ENCODE results near the gene TBCK.
"Not testable (repeated sequence)": the region's sequence is repeated elsewhere in the genome, so short reads cannot be mapped to it uniquely, and the experiment has no call there.

Gene TBCK

DNA sequence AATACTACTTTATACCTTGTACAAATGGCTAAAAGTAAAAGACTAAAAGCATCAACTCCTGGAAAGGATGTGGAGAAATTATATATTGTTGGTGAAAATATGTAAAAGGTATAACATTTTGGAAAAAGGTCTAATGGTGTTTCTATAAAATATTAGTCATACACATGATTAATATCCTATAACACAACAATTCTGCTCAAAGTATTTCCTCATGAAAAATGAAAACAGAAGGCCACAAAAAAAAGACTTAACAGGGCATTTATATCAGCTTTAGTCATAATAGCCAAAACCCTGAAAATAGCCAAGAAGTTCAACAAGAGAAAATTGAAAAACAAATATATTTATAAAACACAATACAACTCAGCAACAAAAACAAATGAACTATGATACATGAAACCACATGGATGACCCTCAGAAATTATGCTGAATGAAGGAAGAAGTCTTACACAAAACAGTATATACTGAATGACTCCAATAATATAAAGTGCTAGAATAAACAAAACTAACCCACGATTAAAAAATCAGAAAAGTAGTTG is 38.8 kb downstream of the TBCK start:
- DNase-seq: no peak

DNA sequence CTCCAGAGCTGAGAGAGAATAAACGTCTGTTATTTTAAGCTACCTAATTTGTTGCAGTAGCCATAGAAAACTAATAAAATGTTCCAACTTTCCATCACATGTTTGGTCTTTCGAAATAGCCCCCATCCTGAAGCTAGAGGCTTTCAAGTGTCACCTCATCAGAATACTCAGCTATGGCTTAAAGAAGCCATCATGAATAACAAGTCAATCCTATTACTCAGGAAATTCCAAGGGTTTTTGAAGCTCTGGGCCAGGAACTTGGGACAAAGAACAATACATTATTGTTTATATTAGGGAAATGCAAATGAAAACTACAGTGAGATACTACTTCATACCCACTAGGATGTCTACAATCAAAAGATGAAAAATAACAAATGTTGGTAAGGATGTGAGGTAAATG is 42.2 kb downstream of the TBCK start:
- no peak for DNase-seq

DNA sequence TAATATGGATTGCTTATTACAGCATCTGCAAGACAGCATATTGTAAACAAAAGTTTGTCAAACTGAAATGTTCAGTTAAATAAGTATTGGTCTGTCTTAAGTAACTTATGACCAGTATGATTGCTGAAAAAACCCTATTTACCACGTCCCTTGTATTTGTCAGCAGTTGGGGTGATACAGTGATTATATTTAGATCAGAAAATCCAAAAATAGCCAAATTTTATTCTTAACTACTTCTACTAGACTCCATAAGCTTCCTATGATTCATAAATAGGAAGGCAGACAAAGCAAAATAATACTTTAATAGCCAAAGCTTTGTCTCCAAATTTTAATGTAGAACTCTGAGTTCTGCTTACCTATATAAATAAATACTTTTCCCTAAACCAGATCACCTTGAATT is 45.3 kb downstream of the TBCK start:
- DNase-seq: no peak

DNA sequence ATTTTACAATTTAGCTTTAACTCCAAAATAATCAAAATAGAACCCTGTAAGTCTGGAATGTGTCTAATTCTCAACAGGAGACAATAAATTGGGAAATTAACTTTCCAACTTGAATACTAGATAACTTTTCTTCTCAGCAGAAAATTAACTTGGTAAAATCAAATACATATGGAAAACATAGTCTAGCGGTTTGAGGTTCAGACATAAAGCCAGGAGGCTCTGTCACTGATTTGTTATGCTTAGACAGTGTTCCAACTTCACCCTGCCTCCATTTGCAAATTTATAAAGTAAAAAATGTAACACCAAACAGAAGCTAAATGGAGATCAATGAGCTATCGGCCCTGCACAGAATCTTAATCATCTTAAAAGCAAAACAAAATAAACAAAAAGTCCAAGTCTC is 46.3 kb downstream of the TBCK start:
- DNase-seq: no peak

DNA sequence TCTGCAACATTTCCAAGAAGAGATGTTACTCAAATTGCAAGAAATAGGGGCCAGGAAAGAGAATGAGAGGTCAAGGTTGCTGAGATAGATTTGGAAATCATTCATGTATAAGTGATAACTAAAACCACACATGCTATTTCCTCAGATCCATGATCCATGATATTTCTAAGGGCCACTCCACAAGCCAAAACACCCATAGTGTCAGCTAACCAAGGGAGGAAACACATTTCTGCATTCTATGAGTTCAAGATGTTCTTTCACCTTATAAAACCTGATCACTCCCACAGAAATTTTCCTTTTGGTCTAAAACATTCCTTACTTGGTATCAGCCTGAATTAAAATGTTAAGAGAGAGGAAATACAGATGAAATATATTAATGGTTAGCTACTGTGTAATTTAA is 47.2 kb downstream of the TBCK start:
- no peak for DNase-seq

DNA sequence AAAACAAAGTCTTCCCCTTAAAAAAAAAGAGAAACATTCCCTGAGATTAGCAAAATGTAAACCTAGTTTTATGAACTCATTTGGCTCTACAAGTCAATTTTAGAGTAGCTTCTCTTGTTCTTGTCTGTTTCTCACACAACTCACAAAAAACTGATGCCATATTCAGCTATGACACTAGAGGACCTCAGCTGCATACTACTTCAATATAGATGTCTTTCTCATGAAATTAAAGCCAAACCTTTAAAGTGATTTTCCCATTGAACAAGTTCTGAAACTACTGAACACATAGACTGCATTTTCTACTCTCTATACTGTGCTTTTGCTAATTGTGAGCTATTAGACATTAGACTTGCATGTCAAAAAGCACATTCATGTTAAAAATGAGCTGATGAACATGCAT is 49.8 kb downstream of the TBCK start:
- no peak for DNase-seq

DNA sequence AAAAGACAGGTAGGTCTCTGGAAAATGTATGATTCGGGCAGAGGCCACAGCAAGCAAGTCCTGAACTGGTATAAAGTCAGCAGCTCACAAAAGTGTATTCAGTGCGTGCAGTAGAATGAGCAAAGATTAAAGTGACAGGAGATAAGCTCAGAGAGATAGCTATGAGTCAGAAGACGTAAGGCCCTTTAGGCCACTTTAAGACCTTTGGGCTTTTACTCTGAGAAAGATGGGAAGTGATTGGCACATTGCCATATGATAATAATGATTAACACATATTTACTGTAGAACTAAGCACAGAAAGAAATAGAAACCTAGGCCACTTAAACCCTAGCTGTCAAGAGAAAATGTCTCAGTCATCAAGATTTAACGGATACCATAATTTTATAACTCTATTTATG is 51.7 kb downstream of the TBCK start:
- no peak for DNase-seq

DNA sequence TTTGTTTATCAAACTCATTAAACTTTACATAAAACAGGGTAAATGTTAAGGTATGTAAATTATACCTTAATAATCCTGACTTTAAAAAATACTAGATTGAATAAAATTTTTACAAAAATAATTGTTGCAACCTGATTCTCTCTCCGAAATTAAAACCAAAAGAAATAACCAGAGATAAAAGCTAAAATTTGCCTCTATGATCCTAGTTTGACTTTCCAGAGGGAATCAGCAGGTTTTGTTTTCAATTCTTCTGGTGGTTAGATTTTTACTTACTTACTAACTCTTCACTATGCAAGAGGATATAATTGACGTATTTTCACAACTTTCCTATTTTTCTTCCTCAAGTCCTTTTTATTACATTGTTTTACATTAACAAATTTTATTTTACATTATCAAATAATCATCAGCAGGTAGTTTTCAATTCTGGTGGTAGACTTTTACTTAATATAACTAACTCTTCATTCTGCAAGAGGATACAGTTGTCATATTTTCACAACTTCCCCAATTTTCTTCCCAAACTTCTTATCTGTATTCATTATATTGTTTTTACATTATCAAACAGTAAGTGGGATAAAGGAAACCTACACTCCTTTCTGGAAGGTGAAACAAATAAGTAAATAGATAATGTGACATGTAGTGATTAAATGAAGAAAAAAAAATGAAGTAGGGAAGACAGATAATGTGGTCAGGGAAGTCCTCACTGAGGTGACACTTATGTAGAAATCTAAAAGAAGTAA is 52.2 kb downstream of the TBCK start:
- DNase-seq: no peak

DNA sequence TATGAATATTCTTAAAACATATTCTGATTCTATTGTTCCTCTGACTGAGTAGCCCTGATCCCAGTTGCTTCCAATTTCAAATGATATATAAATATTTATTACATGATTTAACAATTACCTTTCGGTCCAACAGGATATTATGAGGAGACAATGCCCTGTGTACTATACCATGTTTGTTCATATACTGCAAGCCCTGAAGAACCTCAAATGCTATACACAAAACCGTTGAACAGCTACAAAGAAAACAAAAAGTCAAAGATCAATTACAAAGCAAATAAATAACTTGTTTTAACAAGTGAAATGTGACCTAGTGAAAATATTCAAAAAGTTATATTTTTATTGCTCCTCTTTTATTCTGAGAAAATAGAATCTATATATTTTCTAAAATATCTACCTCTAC is 54.0 kb downstream of the TBCK start:
- DNase-seq: no peak

DNA sequence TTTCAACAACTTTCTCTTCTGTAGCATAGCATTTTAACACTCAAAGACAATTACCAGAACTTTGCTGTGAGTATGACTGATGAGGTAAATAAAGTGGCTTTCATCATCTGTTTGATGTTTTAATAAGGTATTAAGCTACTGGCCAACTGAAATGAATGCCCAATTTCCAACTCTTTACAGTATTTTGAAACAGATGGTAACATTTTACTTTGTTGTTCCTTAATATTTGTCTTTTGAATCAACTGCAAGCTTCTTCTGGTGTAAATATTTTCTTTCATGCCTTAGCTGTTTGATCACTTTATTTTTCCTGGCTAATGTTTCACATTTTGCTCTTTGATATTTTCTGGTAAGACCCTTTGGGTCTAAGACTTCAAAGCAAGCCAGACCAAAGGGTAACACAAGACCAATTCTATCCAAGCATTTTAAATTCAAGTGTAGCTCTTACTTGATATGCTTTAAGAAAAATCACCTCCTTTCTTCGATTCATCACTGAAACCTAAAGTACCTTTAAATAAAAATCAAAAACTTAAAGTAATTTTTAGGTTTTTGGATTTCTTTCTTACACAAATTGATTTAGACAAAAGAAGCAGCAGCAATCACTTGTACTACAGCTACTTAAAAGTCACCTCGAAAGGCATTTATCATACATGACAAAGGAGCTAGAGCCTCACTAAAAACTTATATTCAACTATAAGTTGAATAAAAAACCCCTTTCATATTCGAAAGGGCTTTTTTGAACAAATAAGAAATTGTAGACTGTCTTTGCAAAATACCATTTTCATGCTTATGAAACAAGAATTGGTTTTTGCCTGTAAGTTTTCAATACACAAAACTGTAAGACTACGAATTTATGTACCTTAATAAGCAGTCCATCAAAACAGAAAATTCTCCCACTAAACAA is 57.6 kb downstream of the TBCK start:
- DNase-seq: no peak

DNA sequence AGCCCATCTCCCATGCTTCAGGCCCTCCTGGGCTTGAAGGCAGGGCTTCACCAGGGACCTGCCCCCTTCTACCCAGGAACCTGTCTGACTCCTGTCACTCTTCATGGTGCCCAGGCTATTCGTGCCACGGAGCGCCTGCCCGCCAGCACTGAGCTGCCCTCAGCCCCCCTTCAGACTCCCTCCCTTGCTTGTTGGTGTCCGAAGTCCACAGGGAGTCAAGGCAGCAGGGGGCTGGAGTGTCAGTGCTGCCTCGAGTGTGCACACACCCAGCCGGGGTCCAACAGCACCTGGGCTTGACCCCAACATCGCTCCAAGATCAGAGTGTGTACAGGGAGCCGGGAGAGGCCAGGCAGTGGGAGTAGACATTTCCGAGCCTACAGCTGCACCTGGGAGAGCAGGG is 59.8 kb downstream of the TBCK start:
- no peak for DNase-seq

DNA sequence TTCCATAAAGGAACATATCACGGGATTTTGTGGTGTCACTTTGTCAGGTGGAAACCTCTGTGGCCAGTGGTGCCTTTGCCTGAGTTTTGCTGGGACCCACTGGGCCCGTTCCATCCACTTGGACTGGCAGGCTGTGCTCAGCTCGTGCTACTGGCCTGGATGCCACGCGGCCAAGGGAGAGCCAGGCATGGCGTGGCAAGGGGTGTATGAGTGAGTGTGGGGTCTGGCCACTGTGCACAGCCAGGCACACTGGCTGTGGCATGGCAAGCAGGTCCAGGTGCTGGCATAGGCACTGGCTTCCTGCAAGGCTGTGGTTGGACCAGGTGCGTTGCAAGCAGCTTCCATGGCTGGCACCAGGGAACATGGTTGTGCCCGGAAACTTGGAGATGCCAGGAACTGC is 60.8 kb downstream of the TBCK start:
- DNase-seq: no peak

DNA sequence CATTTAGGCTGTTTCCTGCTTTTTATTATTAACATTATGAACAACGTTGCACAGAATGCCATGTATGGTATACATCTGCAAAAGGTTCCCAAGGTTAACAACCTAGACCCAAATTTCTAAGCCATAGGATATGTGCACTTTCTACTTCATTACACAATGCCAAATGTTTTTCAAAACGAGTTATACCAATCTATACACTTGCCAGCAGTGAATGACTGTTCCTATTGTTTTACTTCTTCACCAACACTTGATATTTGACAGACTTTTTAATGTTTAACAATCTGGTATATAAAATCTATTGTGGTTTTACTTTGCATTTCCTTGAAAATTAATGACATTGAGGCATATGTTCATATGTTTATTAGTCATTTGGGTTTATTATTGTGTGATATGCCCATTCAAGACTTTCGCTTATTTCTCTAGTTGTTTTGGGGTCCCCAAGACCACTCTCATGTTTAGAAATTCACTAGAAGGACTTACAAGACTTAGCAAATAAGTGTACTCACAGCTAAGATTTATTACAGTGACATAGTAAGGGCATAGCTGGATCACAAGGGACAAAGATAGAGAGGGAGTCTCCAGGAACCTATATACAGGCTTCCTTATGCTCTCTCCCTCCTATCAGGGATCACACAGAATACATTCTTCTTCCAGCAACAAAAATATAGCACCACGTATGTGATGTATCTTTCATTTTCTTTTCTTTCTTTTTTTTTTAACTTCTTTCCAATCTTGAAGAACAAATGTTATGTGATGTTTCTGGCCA is 62.5 kb downstream of the TBCK start:
- DNase-seq: no peak

DNA sequence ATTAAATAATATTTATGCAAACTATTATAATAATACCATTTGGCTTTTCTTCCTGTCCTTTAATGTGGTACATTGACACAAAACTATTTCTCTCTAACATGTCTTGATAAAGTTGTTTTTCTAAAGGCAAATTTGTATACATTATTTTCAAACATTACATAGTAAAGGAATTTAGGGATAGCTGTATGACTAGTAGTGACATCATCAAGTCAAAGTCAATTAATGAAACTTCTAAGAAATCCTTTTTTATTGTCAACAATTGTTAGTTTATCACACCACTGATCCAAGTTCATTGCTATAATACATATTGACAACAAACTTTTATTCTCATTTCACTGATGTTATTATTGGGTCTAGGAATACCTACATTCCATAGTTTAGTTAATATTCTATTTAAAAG is 68.4 kb downstream of the TBCK start:
- no peak for DNase-seq

DNA sequence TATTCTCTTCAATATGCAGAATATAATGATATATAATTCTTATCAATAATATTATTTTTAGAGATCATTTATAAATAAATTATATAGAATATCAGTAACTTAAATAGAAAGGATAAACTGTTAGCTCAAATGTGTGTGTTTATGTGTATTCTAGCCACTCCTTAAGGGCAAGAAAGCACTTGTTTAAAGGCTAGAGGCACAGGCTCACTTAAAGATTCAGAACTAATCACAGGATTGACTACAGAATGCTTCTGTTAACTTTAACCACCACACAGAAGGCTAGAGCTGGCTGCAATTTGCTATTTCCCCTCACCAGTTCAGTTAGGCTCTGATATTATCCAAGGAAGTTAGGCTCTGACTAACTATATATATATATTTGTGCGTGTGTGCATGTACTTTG is 69.6 kb downstream of the TBCK start:
- DNase-seq: no peak

DNA sequence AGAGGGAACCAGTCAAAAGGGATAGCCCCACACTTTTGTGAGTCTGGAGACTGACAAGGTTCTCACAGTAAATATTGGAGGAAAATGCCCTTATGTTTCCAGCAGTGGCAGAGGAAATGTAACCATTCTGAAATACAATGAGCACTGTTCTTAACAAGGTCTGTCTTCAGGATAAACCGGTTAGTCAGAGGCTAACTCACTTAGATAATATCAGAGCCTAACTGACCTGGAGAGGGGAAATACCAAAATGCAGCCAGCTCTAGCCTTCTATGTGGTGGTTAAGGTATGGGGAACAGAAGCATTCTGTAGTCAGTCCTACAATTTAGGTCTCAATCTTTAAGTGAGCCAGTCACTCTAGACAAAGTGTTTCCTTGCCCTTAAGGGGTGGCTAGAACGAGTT is 70.8 kb downstream of the TBCK start:
- no peak for DNase-seq

DNA sequence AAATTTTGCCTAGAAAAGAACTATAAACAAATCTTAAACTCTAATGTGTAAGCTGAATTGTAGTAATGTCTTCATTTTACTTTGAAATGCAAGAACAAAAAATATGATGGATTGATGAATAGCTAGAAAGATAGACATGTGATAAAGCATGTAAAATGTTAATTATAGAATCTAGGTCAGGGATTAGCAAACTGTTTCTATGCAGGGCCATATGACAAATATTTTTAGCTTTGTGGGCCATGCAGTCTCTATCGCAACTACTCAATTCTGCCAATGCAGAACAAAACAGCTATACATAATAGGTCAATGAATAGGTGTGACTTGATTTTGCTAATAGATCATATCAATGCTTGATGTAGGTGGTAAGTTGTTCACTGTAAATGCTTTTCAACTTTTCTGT is 75.3 kb downstream of the TBCK start:
- DNase-seq: no peak

DNA sequence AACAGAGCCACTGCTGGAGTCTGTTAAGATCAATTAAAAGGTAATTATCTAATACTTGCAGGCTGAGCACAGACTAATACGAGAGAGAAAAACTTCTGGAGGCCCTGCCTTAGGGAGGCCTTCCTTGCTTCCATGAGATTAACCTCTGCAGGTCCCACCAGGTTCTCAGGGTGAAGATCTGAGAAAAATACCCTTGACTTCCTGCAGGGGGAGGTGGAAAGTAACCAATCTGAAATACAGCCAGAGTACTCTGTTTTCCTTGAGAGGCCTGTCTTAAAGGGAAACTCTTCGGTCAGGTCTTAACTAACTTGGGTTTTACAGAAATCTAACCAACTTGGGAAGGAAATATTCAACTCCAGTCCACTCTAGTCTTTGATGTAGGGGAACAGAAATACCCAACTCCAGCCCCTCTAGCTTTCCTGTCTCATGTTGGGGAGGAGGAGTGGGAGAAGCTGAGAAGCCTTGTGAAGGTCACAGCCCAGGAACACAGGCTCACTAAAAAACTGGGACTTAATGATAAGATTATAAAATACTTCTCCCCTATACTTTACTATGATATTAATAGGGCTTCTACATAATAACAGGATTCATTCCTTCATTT is 77.1 kb downstream of the TBCK start:
- no peak for DNase-seq

DNA sequence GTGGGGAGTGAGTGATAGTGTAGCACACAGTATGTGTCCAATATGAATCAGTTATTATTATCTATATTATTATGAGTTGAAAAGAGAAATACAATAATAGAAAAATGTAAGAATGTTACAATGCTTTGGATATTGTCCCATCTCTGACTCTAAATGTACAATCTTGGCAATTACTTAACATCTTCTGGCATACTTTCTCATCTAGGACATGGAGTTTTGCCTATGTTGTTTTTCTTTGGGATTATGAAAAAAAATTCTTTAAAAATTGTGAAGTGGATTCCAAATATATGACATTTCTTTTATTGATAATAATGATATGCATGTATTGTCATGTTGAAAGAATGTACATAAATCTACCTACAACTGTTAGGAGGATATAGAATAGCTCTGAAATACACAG is 84.1 kb downstream of the TBCK start:
- DNase-seq: no peak

DNA sequence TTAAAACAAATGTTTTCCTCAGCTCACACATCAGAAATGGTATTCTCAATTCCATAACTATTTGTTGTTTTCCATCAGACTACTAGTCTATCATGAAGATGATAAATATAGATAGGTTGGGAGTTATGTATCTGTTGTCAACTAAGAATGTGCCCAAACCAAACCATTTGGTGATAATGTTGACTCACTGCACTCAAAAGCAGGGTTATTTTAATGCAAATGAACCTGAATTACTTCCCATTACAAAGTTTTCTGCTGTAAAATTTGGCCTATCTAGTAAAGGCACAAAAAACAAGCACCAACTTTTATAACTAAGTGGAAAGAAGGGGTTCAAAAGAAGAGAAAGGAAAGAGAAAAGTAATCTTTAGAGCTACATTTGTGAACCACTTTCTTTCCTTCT is 93.5 kb downstream of the TBCK start:
- no peak for DNase-seq

DNA sequence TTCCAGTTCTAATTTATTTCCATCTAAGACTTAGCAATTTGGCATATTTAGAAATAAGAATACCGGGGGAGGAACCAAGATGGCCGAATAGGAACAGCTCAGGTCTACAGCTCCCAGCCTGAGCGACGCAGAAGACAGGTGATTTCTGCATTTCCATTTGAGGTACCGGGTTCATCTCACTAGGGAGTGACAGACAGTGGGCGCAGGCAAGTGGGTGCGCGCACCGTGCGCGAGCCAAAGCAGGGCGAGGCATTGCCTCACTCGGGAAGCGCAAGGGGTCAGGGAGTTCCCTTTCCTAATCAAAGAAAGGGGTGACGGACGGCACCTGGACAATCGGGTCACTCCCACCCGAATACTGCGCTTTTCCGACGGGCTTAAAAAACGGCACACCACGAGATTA is 102.7 kb downstream of the TBCK start:
- DNase-seq: not testable (repeated sequence)

DNA sequence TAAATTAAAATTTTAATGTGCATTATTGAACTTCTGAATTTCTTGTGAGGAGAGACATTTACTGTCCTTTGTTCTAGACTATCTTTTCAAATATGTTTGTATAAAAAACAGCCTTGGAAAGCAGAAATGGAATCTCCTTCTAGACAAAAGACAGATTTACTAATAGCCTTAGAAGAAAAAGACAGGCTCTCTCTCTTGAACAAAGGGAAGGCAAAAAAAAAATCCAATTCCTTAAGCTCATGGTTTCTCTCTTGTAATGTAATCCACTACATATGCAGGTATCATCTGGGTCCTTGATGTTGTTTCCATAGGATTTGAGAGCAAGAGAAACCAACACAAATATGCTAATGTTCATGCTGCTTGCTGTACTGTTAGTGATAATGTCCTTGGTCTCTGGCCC is 106.0 kb downstream of the TBCK start:
- no peak for DNase-seq
